Lower leg skin (tissue), 4 donors: ENCODE data around the gene DAP. TPM values are rescaled to one million over a fixed set of nuclear protein-coding genes. Genes with fewer than 3 reads are reported as not detected.

Source experiments
- DNase-seq, 2 donors: peaks; one replicate each; pipeline ENCODE4 v3.0.0-alpha.2; 2019; ENCODE audit warnings: low spot score in 2 of 2
- H3K4me3 ChIP-seq: fragments of 200-600 bp; sonication (generic); 2 replicates; pipeline ENCODE4 v1.5.1; 2017; ENCODE audit warnings: mild to moderate bottlenecking, low read depth; ENCODE audit not compliant: poor library complexity, severe bottlenecking
- POLR2A ChIP-seq, 2 donors: fragments of 450-650 bp; IDR thresholded peaks; one replicate each; pipeline ENCODE4 v1.6.1; 2016 to 2017; ENCODE audit warnings: antibody characterized with exemption in 2 of 2, mild to moderate bottlenecking in 1 of 2, moderate library complexity in 1 of 2
- WGBS, 2 donors: methylation state at CpG; one replicate each; pipeline ENCODE4 v1.1.5; 2018; 5-methylcytosine and 5-hydroxymethylcytosine counted together
- intact Hi-C: fragments of 100-400 bp; cut with DNase I; formaldehyde crosslinking; loops from one replicate; pipeline ENCODE4 v1.15.0; 2023; ENCODE audit warnings: low total_unique reads
- total RNA-seq, 4 donors: library from RNA; depleted of rRNA; stranded (reverse); fragments of >200 nt; gene quantifications; one replicate each; pipeline ENCODE4 v1.1.0, GENCODE V29; 2016
- TF ChIP-seq, protein P1 (sequence below), 3 donors: fragments of 450-650 bp; IDR thresholded peaks; one replicate each; pipeline ENCODE4 v1.5.1; 2016; ENCODE audit warnings: antibody characterized with exemption in 3 of 3, mild to moderate bottlenecking in 3 of 3, moderate library complexity in 2 of 3

The DAP gene
- total RNA-seq, 4 donors from 2014 or later: 36.4 to 41.9 (median 39.7) TPM

DNA sequence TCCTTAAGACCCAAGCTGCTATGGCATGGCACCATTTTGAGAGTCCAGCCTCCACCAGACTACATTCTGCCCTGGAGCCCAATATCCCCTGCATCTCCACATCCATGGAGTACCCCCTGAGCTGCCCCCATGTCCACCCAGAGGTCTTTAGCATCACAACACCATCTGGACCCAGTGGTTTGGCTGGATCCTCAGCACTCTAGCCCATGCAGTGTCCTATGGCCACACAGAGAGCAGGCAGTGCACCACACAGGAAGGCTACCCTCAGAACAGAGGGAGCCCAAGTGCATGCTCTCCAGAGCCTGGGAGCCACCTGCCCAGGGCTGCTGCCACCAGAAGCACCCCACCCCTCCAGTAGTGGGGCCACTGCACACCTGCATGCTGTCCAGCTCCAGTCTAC is 18.6 kb upstream of the DAP start:
- no peak overlapping the region for H3K4me3 ChIP-seq
- TF ChIP-seq, protein P1, sequence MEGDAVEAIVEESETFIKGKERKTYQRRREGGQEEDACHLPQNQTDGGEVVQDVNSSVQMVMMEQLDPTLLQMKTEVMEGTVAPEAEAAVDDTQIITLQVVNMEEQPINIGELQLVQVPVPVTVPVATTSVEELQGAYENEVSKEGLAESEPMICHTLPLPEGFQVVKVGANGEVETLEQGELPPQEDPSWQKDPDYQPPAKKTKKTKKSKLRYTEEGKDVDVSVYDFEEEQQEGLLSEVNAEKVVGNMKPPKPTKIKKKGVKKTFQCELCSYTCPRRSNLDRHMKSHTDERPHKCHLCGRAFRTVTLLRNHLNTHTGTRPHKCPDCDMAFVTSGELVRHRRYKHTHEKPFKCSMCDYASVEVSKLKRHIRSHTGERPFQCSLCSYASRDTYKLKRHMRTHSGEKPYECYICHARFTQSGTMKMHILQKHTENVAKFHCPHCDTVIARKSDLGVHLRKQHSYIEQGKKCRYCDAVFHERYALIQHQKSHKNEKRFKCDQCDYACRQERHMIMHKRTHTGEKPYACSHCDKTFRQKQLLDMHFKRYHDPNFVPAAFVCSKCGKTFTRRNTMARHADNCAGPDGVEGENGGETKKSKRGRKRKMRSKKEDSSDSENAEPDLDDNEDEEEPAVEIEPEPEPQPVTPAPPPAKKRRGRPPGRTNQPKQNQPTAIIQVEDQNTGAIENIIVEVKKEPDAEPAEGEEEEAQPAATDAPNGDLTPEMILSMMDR (IDR thresholded peaks at IDR 0.05): no peak
- no peak for TF ChIP-seq POLR2A (IDR thresholded peaks at IDR 0.05)
- DNase-seq: no peak
- intact Hi-C loops: no loop called here

DNA sequence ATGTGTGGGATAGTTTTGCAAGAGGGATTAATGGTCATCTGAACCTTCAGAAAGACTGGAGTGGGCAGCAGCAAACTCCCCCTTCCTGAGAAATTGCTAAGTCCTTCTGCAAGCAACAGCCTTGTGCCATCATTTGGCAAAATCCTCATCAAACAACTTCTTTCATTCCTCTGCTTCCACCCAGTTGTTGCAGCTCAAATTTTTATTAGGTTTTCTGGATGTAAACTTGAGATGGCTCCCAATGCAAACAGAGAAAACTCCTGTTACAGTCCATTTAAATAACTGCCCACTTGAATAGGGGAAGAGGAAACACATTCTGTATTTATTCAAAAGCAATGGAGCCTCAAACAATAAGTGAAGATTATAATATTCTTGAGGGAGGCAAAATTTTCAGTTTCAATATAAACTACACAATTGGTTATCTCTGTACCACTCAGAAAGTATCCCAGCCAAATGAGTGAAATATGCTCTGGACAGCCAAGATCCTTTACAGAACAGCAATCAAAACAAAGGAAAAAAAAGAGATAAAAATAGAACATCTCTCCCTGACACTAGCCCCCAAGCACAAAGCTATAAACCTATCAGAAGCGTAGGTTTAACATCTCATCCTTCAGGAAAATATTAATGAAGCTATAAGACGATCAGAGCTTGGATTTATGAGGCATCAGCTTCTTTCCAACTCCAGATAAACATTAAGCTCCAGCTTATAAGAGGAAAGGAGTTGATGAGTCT is 17.3 kb upstream of the DAP start:
- intact Hi-C loops: no loop called here
- WGBS, 2 donors: 42 to 43% methylated on average over 2 of the region's 2 CpGs
- no peak for TF ChIP-seq POLR2A (IDR thresholded peaks at IDR 0.05)
- TF ChIP-seq, protein P1 (IDR thresholded peaks at IDR 0.05): no peak
- DNase-seq: no peak
- H3K4me3 ChIP-seq: no peak overlapping the region

DNA sequence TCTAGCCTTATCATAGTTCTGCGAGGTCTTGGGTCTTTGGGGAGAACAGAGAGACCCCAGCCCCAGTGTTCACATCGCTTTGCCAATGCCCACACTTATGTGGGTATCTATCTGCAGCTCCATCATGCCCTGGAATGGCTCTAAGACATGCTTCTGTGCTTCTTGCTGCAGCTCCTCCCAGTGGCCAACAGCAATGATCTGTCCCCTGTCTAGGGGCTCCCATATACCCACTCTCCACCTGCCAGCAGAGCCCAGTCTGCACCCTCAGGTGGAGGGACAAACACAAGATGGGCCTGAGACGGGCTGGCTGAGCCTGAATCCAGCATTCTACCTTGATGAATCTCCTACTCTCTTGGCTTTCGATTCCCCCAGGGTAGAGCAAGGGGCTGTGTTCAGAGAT is 14.6 kb upstream of the DAP start:
- WGBS, 2 donors: 65 to 94% methylated on average over 4 of the region's 4 CpGs
- intact Hi-C loops: no loop called here
- TF ChIP-seq, protein P1 (IDR thresholded peaks at IDR 0.05): no peak
- TF ChIP-seq POLR2A (IDR thresholded peaks at IDR 0.05): no peak

DNA sequence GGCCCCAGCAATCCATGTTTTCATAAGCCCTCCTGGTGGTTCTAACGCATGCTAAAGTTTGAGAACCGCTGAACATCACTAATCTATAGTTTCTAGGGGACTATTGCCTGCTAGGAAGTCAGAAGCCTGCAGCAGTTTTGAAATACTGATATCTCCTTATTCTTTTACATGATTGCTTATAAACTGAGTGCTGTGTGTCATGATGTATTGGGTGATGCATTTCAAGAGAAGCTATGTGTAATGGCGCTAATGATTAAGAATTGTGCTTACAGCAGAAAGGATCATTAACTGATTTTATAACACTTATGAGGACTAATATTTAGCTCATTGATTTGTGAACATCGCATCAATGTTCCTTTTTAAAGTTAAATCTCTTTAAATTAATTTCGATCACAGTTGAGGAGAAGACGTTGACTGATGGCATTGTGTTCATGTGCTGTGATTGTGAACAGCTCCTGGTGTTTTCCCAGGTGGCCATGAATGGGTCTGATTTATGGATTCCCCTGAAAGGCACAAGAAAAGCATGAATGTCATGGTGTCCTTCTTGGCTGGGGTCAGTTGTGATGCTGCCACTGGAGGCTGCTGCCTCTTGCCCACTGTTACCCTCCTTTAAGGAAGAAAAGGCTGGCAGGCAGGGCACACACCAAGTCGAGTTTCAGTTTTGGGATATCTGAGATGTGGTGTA is 12.0 kb upstream of the DAP start:
- DNase-seq: no peak
- no peak overlapping the region for H3K4me3 ChIP-seq
- whole genome bisulfite sequencing, 2 donors: 86 to 91% methylated on average over 7 of the region's 7 CpGs
- intact Hi-C loops: no loop called here
- TF ChIP-seq POLR2A (IDR thresholded peaks at IDR 0.05): no peak
- TF ChIP-seq, protein P1 (IDR thresholded peaks at IDR 0.05): no peak

More for the DNA sequence above, 14.6 kb upstream of the DAP start:
- H3K4me3 ChIP-seq: no peak overlapping the region
- no peak for DNase-seq

DNA sequence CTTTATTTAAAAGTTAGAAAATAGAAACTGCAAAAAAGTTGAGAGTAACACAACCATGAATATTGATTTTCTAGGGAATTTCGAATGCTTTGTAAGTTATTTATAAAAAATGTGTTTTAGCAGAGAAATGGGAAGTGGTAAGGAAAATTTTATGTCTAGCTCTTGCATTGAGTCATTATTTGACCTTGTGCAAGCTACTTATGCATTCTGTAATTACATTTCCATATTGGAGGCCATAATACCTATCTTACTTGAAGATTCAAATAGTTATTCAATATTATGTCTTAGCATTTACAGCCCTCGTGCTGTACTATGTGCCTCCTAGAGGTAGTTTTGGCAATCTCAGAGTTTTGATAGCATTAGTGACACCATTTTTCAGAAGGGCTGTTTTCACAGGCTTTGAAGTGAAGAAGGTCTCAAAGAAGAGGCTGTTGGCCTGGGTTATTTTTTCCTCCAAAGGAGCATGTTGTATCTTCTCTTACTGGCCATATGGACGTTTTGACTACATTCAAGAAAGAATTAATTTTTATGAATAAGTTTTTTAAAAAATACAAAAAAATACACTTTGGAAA is 7.4 kb upstream of the DAP start:
- DNase-seq: no peak
- H3K4me3 ChIP-seq: no peak overlapping the region
- TF ChIP-seq POLR2A (IDR thresholded peaks at IDR 0.05): no peak
- TF ChIP-seq, protein P1 (IDR thresholded peaks at IDR 0.05): no peak
- intact Hi-C loops: loop anchor here (10.0 kb wide), 1 partner anchor 324 kb away; the partner anchor contains the start of gene ROPN1L
- WGBS, 2 donors: 59 to 78% methylated on average over 3 of the region's 3 CpGs
